Measurements from ENCODE around the gene MT1B. TPM values are rescaled to one million over a fixed set of nuclear protein-coding genes. Genes with fewer than 3 reads are reported as not detected.

Gene MT1B
- total and polyA plus RNA-seq, 2 of the 4 experiments (the other 2 are of a cell fraction) = not detected

- dilution Hi-C loops (cut with HindIII; ENCODE audit: low sequenced_read_pairs, unreplicated experiment) = no loop called here
- Histone ChIP-seq H2AK9ac (replicated peaks; ENCODE audit: low read depth, low read length, poor library complexity) (no peak overlapping the region), H2AK5ac (ENCODE audit: low read depth, low read length) (no peak overlapping the region), H3K14ac (replicated peaks; ENCODE audit: low read depth, low read length) (no peak overlapping the region), H2BK20ac (ENCODE audit: low read depth, low read length) (no peak overlapping the region), H2BK15ac (ENCODE audit: low read depth, low read length) (no peak overlapping the region), H4K8ac (ENCODE audit: low read depth in 2 of 2, low read length in 2 of 2) (no peak overlapping the region), H2BK5ac (ENCODE audit: low read depth, low read length, poor library complexity, severe bottlenecking) (no peak overlapping the region), H3K4ac (ENCODE audit: low read depth, low read length) (no peak overlapping the region), H3K9ac (ENCODE audit: low read depth, low read length) (no peak overlapping the region), H3K4me1 (ENCODE audit: control insufficient read depth, insufficient read depth, low read length) (peaks cover 2% of the 10 kb centered on the region; the same call in 1 of the 2 replicates), H3K18ac (ENCODE audit: low read depth, low read length) (no peak overlapping the region), H3K9me1 (ENCODE audit: insufficient read depth, low read length) (no peaks in the 10 kb centered on the region; the same call in 1 of the 2 replicates), H3K4me2 (ENCODE audit: low read depth, low read length) (no peak overlapping the region), H3K23ac (ENCODE audit: low read depth, low read length) (no peak overlapping the region), H3K36me3 (ENCODE audit: control insufficient read depth, insufficient read depth, low read length) (no peaks in the 10 kb centered on the region), H4K91ac (ENCODE audit: insufficient read depth, low read depth, low read length) (no peak overlapping the region), H4K20me1 (ENCODE audit: insufficient read depth, low read length) (no peaks in the 10 kb centered on the region), H4K5ac (ENCODE audit: low read depth, low read length) (no peak overlapping the region), H3K4me3 (ENCODE audit: insufficient read depth, low read depth, low read length) (no peak overlapping the region), H3K9me3 (ENCODE audit: control insufficient read depth, insufficient read depth, low read length) (no peaks in the 10 kb centered on the region), H2BK120ac (ENCODE audit: low read depth, low read length) (no peak overlapping the region), H2AFZ (replicated peaks; ENCODE audit: low read length, poor library complexity) (no peak overlapping the region), H3K79me1 (ENCODE audit: low read depth in 1 of 2, low read length in 2 of 2) (no peaks in the 10 kb centered on the region), H3K27me3 (ENCODE audit: control insufficient read depth, insufficient read depth, low read length) (peaks cover 93% of the 10 kb centered on the region), H3K27ac (ENCODE audit: insufficient read depth, low read length) (no peak overlapping the region), H3K56ac (ENCODE audit: extremely low read depth, insufficient read depth, low read length) (no peak overlapping the region)
- ChIA-PET CTCF (interaction anchor here (1.0 kb wide), 1 partner anchor 9 kb away, joined by 3 read pairs; no protein-coding TSS in a partner anchor), POLR2A (ENCODE audit: unreplicated experiment) (no interaction called here)
- intact Hi-C loops (cut with micrococcal nuclease) = no loop called here
- ATAC-seq (ENCODE audit: low read depth) = no peak
- no TSS peak for BruUV-seq (replicated peaks)
- WGBS, 2 experiments (ENCODE audit: extremely low coverage in 2 of 2, insufficient read length in 1 of 2) = no CpG with 5 or more reads among the region's 1 CpG
- DNase-seq = no peak
- TF ChIP-seq FOS (IDR thresholded peaks at IDR 0.05; ENCODE audit: low read depth, low read length) (no peak), MXI1 (IDR thresholded peaks at IDR 0.05; ENCODE audit: borderline replicate concordance, low read depth, low read length) (no peak), CTCF (conservative IDR thresholded peaks at IDR 0.05; ENCODE audit: low read depth, low read length) (no peak), BHLHE40 (IDR thresholded peaks at IDR 0.05; ENCODE audit: low read depth, low read length) (no peak), MAZ (IDR thresholded peaks at IDR 0.05; ENCODE audit: borderline replicate concordance, low read depth, low read length) (no peak), RFX5 (IDR thresholded peaks at IDR 0.05; ENCODE audit: low read depth, low read length) (no peak), CEBPB (IDR thresholded peaks at IDR 0.05; ENCODE audit: low read depth, low read length) (no peak), POLR2A (IDR thresholded peaks at IDR 0.05; ENCODE audit: low read depth, low read length) (no peak)
- in situ Hi-C loops (cut with MboI; ENCODE audit: low sequenced_read_pairs) = no loop called here
These were observed 12.8 kb downstream of the MT1B start for GRCh38 chr16:56664506-56664905.

Measured in IMR-90 (cell line).